HG03575 (cell line): Measurements from ENCODE around the gene MLYCD.
"Not testable (repeated sequence)": the region's sequence is repeated elsewhere in the genome, so short reads cannot be mapped to it uniquely, and the experiment has no call there.

Experiments used
- ATAC-seq: cut with Tn5 transposase; IDR thresholded peaks from one replicate; pipeline ENCODE4 v1.9.1; 2021; ENCODE audit not compliant: unreplicated experiment, insufficient number of reproducible peaks, low FRiP score; ENCODE audit errors: extremely low read depth

MLYCD gene

DNA sequence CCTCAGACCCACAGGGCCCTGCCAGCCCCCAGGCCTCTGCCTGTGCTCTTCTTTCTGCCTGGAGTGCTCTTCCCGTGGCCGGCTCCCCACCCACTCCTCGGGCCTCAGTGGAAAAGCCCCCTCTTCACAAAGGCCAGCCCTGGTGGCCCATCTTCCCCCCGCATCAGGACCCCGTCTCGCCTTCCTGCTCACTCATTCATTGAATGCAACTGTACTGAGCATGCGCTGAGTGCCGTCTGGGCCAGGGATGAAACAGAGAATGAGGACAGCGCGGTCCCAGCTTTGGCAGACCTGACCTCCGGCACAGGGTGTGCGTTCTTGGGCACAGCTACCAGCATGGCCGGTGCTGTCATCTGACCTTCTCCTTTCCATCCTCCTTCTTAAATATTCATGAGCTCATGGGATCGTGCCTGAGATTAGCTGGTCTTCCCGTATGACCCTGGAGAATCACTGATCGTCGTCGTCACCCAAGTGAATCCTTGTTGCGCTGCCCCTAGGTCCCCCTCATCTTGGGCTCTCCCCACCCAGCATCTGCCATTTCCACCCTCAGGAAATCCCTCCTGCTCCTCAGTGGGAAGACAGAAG, 37.8 kb downstream of the MLYCD start:
- ATAC-seq, result no peak

GRCh38 chr16:83937267-83937666, 38.4 kb downstream of the MLYCD start:
- ATAC-seq, result no peak

DNA sequence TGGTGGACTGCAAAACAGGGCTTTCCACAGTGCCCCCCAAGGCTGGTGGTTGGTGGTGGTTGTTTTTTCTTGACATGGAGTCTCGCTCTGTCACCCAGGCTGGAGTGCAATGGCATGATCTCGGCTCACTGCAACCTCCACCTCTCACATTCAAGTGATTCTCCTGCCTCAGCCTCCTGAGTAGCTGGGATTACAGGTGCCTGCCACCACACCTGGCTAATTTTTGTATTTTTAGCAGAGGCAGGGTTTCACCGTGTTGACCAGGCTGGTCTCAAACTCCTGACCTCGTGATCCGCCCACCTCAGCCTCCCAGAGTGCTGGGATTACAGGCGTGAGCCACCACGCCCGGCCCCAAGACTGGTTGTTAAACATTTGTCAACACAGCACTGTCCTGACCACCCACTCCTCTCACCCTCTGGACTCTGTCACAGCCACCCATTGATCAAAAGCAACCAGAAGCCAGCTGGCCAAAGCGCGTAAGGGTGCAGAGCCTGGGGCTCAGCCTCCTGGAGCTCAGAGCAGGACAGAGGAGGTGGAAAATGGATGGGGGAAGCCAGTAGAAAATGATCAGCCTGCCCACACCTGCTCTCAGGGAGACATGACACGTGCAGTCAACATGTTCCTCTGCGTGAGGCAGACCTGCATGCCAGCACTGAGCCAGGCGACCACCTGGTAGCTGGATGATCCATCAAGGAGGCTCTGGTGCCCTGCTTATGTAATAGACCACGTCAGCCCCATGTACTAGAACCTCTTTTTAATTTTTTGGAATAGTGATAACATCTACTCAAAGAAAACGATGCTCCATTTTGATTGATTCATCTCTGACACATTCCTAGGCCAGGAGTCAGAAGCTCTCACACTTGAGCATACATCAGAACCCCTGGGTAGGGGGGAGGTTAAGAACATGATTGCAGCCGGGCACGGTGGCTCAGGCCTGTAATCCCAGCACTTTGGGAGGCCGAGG, 39.3 kb downstream of the MLYCD start:
- no peak for ATAC-seq

GRCh38 chr16:83939266-83939855, 40.4 kb downstream of the MLYCD start:
- no peak for ATAC-seq

- no peak for ATAC-seq
These were observed 41.2 kb downstream of the MLYCD start for GRCh38 chr16:83940119-83940518.

GRCh38 chr16:83940630-83941378, 41.9 kb downstream of the MLYCD start:
- ATAC-seq, result no peak

GRCh38 chr16:83941546-83941945, 42.6 kb downstream of the MLYCD start:
- ATAC-seq, result not testable (repeated sequence)

DNA sequence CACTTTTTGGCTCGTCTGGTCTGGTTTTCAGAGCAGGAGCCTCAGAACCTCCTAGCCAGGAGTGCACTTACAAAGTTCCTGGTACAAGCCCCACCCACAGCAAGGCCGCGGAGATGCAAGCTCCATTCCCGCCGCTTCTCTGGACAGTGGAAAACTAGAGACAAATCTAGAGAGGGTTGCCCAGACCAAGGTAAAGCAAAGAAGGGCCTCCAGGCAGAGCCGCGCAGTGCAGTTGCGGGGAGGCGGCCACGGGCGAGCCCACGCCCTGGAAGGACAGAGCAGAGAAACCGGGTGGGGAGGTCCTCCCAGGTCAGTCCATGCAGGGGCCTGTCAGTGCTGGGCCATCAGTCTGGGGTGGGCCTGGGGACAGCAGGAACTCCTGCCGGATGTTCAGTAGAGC, 43.2 kb downstream of the MLYCD start:
- no peak for ATAC-seq

DNA sequence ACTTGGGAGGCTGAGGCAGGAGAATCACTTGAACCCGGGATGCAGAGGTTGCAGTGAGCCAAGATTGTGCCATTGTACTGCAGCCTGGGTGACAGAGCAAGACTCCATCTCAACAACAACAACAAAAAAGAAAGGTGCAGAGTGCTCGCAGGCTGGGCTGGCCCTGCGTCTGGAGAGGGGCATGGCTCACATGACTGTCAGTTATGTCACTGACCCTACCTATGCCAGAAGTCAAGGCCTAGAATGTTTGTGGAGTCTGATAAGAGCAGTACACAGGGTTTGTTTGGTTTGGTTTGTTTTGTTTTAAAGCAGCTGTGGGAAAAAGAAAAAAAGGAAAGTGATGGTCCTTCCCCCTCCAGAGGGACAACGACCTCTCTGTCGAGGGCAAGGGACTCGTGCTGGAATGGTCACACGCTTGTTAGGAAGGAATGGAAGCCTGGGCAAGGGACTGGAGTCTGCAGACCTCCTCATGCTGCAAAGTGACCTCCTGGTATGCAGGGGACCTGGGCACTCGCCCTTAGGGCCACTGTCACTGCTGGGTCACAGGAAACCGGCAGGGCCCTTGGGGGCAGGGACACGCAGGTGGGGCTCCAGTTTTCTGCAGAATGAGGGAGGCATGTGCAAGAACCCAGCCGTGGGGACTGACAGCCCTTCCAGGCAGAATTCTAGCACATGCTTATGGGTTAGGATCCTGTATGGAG, 44.0 kb downstream of the MLYCD start:
- no peak for ATAC-seq

- no peak for ATAC-seq
These were observed 44.7 kb downstream of the MLYCD start for GRCh38 chr16:83943516-83944050.

GRCh38 chr16:83945587-83945986, 46.7 kb downstream of the MLYCD start:
- ATAC-seq, result no peak

GRCh38 chr16:83946154-83946780, 47.4 kb downstream of the MLYCD start:
- no peak for ATAC-seq

- ATAC-seq, result no peak
These were observed 48.1 kb downstream of the MLYCD start for GRCh38 chr16:83946781-83947566.

DNA sequence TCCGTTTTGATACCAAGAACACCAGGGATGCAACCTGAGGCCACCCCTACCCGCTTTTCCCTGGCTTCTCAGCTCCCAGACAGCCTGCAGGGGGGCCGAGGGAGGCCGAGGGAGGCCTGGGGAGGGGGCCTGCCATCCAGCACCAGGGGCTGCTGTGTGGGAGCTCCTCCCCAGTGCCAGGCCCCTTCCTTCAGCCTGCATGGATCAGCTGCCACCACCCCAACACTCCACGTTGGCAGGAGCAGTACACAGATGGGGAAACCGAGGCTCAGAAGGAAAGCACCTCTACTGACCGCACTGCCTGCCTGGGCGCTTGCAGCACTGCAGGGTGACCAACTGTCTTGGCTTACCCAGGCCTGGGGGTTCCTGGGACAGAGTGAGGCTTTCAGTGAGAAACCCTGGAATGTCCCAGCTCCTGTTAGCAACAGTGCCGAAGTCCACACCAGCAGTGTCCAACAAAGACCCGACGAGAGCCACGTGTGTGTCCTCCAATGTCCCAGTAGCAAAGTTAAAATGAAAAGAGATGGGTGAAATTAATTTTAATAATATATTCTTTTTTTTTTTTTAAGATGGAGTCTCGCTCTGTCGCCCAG, 48.8 kb downstream of the MLYCD start:
- ATAC-seq, result no peak

GRCh38 chr16:83948914-83949723, 50.2 kb downstream of the MLYCD start:
- ATAC-seq, result no peak

DNA sequence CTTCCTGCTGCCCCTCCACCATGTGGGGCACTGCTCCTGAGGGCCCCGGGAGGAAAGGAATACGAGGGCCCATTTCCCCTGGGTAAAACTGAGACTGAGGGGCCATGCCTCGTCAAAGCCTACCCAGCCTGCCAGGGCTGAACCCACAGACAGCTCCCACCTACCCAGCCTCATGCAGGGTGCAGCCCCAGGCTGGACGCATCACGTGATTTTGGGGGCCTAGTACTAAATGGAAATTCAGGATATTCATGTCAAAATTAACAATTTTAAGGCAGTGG, 50.7 kb downstream of the MLYCD start:
- no peak for ATAC-seq
